ENCODE results near the gene MAP3K9. TPM values are rescaled to one million over a fixed set of nuclear protein-coding genes. Genes with fewer than 3 reads are reported as not detected.
A peak's percentile ranks its signal among the peaks of the same experiment; 100 is the strongest.

The MAP3K9 gene
- total RNA-seq, 1 experiment from 2014 or later, result 21.4 TPM

GRCh38 chr14:70808416-70809224 is 693 bp downstream of the MAP3K9 start:
- DNase-seq, result peak in 1 of 2 experiments; percentile 51
- Histone ChIP-seq H2AFZ (peak overlapping the region; percentile 76), H3K27ac (peak overlapping the region; percentile 54), H4K20me1 (ENCODE audit: insufficient read depth) (peaks cover 15% of the 10 kb centered on the region; the same call in 1 of the 2 replicates), H3K4me3 (peak overlapping the region; percentile 62), H3F3A (ENCODE audit: insufficient read depth, low read depth) (peaks cover 9% of the 10 kb centered on the region; the same call in 1 of the 2 replicates), H3K9me2 (ENCODE audit: insufficient read depth) (no peaks in the 10 kb centered on the region), H3K79me2 (ENCODE audit: low read depth) (peaks cover 63% of the 10 kb centered on the region), H3K9me3 (ENCODE audit: insufficient read depth, low read depth) (no peaks in the 10 kb centered on the region), H3K4me1 (replicated peaks; ENCODE audit: insufficient read depth) (peaks cover 38% of the 10 kb centered on the region), H3K27me3 (ENCODE audit: insufficient read depth, low read depth) (no peaks in the 10 kb centered on the region), H3K4me2 (peak overlapping the region; percentile 91), H3K36me3 (ENCODE audit: low read depth) (peaks cover 4% of the 10 kb centered on the region)
- intact Hi-C loops (cut with micrococcal nuclease; ENCODE audit: unreplicated experiment), result loop anchor here (1.0 to 5.0 kb wide), 6 partner anchors 53 to 1041 kb away; partner anchors contain the start of genes MED6, SRSF5 and TTC9
- ChIA-PET CTCF (interaction anchor here (0.6 to 1.2 kb wide), 8 partner anchors 44 to 426 kb away, joined by 3 to 10 read pairs (median 4); no protein-coding TSS in a partner anchor), POLR2A (ENCODE audit: unreplicated experiment) (interaction anchor here (0.5 to 1.1 kb wide), 5 partner anchors 36 to 184 kb away, joined by 3 to 17 read pairs (median 6); no protein-coding TSS in a partner anchor)
- TF ChIP-seq EZH2 (IDR thresholded peaks at IDR 0.05; ENCODE audit: low read depth) (no peak), CTCF (conservative IDR thresholded peaks at IDR 0.05) (no peak)
- BruUV-seq (replicated peaks), result no TSS peak

- H3K9me3 ChIP-seq (ENCODE audit: insufficient read depth, low read depth), result no peaks in the 10 kb centered on the region
- peaks cover 4% of the 10 kb centered on the region for H3K36me3 ChIP-seq (ENCODE audit: low read depth)
- no peaks in the 10 kb centered on the region for H3K9me2 ChIP-seq (ENCODE audit: insufficient read depth)
- intact Hi-C loops (cut with micrococcal nuclease; ENCODE audit: unreplicated experiment), result loop anchor here (2.0 to 5.0 kb wide), 2 partner anchors 167 to 1041 kb away; partner anchors contain the start of genes SRSF5 and TTC9
- H3K4me2 ChIP-seq, result peak overlapping the region; percentile 91
- peaks cover 37% of the 10 kb centered on the region for H3K4me1 ChIP-seq (replicated peaks; ENCODE audit: insufficient read depth)
- peak overlapping the region; percentile 54 for H3K27ac ChIP-seq
- peak; percentile 67 to 83 for DNase-seq
- BruUV-seq (replicated peaks), result TSS peak; percentile 38
- H2AFZ ChIP-seq, result peak overlapping the region; percentile 76
- peaks cover 18% of the 10 kb centered on the region; the same call in 1 of the 2 replicates for H4K20me1 ChIP-seq (ENCODE audit: insufficient read depth)
- peaks cover 9% of the 10 kb centered on the region; the same call in 1 of the 2 replicates for H3F3A ChIP-seq (ENCODE audit: insufficient read depth, low read depth)
- no peaks in the 10 kb centered on the region for H3K27me3 ChIP-seq (ENCODE audit: insufficient read depth, low read depth)
- TF ChIP-seq EZH2 (IDR thresholded peaks at IDR 0.05; ENCODE audit: low read depth), result no peak
- TF ChIP-seq CTCF (conservative IDR thresholded peaks at IDR 0.05), result no peak
- peaks cover 69% of the 10 kb centered on the region for H3K79me2 ChIP-seq (ENCODE audit: low read depth)
- H3K4me3 ChIP-seq, result peak overlapping the region; percentile 62
- POLR2A ChIA-PET (ENCODE audit: unreplicated experiment), result interaction anchor here (0.6 to 1.1 kb wide), 2 partner anchors 10 to 53 kb away, joined by 5 to 17 read pairs; no protein-coding TSS in a partner anchor
- CTCF ChIA-PET, result interaction anchor here (0.6 to 1.2 kb wide), 6 partner anchors 43 to 427 kb away, joined by 3 to 10 read pairs (median 4); no protein-coding TSS in a partner anchor
Measured at GRCh38 chr14:70807898-70808415, 1.4 kb downstream of the MAP3K9 start.

- TF ChIP-seq CTCF (conservative IDR thresholded peaks at IDR 0.05), result no peak
- TF ChIP-seq EZH2 (IDR thresholded peaks at IDR 0.05; ENCODE audit: low read depth), result no peak
- intact Hi-C loops (cut with micrococcal nuclease; ENCODE audit: unreplicated experiment), result loop anchor here (5.0 kb wide), 1 partner anchor 1037 kb away; the partner anchor contains the start of gene SRSF5
- no peak overlapping the region for H3K4me3 ChIP-seq
- no peaks in the 10 kb centered on the region for H3K9me3 ChIP-seq (ENCODE audit: insufficient read depth, low read depth)
- H4K20me1 ChIP-seq (ENCODE audit: insufficient read depth), result peaks cover 18% of the 10 kb centered on the region; the same call in 1 of the 2 replicates
- H3K79me2 ChIP-seq (ENCODE audit: low read depth), result peaks cover 83% of the 10 kb centered on the region
- H3F3A ChIP-seq (ENCODE audit: insufficient read depth, low read depth), result peaks cover 6% of the 10 kb centered on the region; the same call in 1 of the 2 replicates
- DNase-seq, result no peak
- ChIA-PET CTCF (no interaction called here), POLR2A (ENCODE audit: unreplicated experiment) (no interaction called here)
- H3K4me2 ChIP-seq, result no peak overlapping the region
- peaks cover 13% of the 10 kb centered on the region for H3K36me3 ChIP-seq (ENCODE audit: low read depth)
- H3K4me1 ChIP-seq (replicated peaks; ENCODE audit: insufficient read depth), result peaks cover 29% of the 10 kb centered on the region
- H3K9me2 ChIP-seq (ENCODE audit: insufficient read depth), result no peaks in the 10 kb centered on the region
- H3K27ac ChIP-seq, result no peak overlapping the region
- no TSS peak for BruUV-seq (replicated peaks)
- H2AFZ ChIP-seq, result no peak overlapping the region
- H3K27me3 ChIP-seq (ENCODE audit: insufficient read depth, low read depth), result no peaks in the 10 kb centered on the region
Measured at GRCh38 chr14:70804556-70805162, 4.7 kb downstream of the MAP3K9 start.

Measured in PC-9 (cell line).